T-helper 2 cell (primary cell): ENCODE data around the gene MFSD2A.
"Not testable (repeated sequence)": the region's sequence is repeated elsewhere in the genome, so short reads cannot be mapped to it uniquely, and the experiment has no call there.

ENCODE experiments used
- DNase-seq, 5 experiments: peaks; one replicate each; pipeline versions ENCODE4 v3.0.0 to v3.0.0-alpha.2; 2012 to 2022

Gene MFSD2A

DNA sequence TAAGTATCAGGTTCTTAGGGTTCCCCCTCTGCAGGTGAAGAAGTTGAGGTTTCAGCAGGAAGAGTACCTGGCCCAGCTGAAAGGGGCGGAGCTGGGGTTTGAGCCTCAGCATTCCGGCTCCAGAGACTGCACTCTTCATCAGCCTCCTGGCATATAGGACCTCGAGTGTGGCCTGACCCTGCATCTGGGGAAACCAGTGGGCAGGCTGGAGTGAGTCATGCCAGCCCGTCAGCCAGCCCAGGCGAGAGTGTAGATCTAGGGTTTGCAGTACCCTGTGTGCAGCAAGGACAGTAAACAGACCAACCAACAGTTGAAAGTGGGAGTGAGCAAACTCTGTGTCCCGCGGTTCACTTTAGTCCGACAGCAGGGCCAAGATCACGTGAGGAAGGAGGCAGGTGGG, 14.1 kb downstream of the MFSD2A start:
- no peak for DNase-seq

DNA sequence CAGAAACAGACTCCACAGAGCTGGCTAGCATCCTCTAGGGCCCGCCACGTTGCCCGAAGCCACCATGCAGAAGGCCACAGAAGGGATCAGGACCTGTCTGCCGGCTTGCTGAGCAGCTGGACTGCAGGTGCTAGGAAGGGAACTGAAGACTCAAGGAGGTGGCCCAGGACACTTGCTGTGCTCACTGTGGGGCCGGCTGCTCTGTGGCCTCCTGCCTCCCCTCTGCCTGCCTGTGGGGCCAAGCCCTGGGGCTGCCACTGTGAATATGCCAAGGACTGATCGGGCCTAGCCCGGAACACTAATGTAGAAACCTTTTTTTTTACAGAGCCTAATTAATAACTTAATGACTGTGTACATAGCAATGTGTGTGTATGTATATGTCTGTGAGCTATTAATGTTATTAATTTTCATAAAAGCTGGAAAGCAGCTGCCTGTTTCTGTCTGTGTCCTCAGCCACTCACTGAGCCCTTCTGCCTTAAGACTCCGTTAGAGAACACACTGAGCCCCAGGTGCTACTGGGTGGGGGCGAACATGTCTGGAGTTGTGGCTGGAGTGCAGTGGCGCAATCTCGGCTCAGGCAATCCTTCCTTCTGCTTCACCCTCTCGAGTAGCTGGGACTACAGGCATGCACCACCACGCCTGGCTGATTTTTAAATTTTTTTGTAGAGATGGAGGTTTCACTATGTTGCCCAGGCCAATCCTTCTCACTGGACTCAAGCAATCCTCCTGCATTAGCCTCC, 14.8 kb downstream of the MFSD2A start:
- DNase-seq: no peak

DNA sequence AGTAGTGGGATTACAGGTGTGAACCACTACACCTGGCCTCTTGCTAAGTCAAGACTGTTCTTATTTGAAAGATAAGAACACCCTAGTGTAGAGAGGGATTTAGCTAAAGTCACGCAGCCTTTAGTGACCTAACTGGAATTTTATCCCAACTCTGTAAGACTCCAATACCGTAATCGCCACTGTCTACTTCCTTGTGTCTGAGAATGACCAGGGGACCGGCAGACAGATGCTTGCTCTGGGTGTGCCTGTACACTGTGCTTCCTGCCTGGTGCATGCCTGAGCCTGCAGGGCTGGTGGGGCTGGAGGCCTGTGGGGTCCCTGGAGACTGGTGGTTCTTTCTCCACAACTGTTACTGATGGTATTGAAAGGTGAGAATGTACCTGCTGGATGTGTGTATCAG, 15.3 kb downstream of the MFSD2A start:
- DNase-seq: no peak

DNA sequence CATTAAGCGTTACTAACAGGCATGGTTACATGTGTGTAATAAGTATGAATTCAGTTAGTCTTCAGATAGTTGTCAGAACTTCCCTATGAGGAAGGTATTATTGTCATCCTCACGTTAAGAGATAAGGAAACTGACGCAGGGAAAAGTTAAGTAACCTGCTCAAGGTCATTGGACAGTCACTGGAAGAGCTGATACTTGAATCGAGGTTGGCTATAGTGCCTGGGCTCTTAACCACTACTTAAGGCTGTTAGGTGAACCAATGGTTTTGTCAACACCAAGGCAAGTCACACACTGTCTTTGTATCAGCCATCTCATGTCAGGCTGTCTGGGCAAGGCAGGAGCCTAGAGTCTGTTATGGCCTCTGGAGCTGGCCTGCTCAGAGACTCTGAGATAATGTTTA, 16.2 kb downstream of the MFSD2A start:
- DNase-seq: no peak

DNA sequence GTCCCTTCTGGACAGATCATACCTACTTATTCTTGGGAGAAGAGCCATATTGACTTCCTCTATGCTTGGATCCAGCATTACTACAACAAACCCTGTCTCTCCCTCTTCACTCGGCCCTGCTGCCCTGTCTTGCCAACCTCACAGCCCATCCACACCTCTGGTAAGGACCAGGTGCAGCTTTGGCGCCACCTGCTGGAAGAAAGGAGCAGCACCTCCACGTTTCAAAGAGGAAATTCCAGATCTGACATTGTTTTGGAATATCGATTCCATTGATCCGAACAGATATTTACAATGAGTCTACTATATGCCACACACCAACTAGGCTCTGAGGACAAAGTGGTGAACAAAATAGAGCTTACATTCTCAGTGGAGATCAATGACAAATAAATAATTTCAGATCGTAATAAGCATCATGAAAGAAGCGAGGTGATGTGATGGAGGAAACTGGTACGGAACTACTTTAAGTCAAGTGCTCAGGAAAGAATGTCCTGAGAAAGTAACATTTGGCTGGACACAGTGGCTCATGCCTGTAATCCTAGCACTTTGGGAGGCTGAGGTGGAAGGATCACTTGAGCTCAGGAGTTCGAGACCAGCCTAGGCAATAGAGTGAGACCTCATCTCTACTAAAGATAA, 18.7 kb downstream of the MFSD2A start:
- DNase-seq: peak; percentile 48 to 66 (median 63)

DNA sequence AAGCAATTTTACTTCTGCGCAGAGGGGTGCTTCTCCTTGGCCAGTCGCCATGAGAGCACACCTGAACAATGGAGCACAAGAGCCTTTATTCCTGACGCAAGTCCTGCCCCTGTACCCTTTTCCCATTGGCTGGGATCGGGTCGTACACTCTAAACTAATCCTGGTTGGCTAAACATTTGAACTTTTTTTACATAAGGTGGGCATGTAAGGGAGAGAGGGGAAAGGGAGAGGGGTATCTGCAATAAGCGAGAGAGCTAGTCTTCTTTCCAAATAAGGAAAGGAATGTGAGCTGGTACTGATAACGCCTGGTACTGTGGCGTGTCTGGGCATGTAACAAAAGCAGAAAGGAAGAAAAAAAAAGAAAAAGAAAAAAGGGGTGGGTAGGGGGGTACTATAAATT, 21.8 kb downstream of the MFSD2A start:
- no peak for DNase-seq

DNA sequence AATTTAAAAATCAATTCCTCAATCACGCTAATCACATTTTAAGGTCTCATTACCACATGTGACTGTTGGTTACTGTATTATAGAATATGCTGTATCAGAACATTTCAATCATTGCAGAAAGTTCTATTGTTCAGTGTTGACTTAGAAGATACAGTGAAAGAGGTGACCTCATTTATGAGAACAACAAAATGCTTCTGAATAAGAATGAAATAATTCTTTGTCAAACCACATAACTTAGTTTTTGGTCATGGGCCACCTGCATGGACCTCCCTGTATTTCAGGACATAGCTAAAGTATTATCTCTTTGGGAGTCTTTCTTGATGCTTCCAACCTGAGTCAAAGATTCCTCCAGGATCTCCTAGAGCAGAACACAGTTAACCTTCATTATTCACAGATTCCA, 22.3 kb downstream of the MFSD2A start:
- no peak for DNase-seq

DNA sequence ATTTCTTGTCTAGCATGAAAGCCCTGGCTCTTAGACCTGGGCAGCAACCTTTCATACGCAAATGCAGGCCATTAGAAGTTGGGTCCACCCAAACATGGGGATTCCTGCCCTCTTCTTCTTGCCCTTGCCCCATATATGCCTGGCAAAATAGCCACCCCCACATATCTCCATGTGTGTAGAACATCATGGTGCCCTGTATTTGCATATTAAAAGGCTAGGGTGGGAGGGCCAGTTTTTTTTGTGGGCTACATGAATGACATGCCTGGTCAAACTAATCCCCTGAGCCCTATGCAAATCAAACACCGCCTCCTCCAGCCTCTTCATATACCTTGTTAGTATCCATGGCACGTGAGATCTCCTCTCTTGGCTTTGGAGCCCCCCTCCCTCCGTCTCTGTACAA, 24.7 kb downstream of the MFSD2A start:
- no peak for DNase-seq

DNA sequence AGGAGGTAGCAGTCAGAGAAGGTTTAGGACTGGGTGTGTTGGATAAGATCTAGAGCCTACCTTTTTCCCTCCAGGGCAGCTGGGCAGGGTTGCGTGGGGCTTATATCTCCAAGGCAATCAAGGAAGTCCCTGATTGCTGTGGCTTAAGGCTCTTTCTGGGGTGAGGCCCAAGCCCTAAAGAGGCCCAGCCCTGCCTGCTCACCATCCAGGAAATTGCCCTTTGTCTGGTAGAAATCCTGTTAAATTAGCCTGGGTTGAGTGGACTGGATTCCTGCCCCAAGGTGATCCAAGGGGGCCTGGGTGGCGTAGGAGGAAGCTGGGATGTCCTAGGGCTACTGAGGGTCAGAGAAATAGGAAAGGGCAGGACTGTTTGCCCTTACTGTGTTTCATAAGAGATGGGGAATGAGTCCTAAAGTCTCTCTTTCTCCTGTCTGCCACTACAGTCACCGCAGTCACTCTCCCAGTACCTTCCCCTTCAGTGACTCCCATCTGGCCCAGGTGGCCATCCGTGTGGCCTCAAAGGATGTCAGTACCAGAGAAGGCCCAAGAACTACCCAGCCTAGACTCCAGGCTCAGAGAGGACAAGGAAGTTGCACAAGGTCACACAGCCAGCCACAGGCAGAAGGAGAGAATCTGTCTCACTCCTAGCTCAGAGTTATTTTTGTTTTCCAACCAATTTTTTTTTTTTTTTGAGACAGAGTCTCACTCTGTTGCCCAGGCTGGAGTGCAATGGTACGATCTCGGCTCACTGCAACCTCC, 25.8 kb downstream of the MFSD2A start:
- DNase-seq: no peak

DNA sequence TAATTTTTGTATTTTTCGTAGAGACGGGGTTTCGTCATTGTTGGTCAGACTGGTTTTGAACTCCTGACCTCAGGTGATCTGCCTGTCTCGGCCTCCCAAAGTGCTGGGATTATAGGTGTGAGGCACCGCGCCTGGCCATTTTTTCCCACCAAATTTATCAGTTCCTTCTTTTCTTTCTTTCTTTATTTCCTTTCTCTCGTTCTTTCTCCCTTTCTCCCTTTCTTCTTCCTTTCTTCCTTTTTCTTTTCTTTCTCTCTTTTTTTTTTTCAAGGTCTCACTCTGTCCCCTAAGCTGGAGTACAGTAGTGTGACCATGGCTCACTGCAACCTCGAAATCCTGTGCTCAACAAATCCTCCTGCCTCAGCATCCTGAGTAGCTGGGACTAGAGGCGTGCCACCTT, 26.4 kb downstream of the MFSD2A start:
- no peak for DNase-seq

DNA sequence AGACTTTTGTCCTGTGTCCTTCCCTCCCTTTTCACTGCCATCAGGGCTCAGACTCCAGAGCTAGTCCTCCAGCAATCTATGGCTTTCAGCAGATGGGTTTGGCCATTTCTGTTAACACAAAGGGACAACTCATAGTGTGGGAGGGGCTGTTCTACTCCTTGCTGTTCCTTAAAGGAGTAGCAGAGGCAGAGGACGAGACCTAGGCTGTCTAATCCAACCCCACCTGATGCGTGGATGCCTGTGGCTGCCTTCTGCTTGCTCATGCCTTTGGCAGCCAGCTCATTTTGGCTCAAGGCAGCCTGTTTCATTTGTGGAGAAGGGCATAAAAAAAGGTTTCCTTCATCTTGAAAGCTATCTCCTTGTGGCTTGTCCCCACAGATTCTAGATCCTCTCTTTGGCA, 27.0 kb downstream of the MFSD2A start:
- DNase-seq: no peak

DNA sequence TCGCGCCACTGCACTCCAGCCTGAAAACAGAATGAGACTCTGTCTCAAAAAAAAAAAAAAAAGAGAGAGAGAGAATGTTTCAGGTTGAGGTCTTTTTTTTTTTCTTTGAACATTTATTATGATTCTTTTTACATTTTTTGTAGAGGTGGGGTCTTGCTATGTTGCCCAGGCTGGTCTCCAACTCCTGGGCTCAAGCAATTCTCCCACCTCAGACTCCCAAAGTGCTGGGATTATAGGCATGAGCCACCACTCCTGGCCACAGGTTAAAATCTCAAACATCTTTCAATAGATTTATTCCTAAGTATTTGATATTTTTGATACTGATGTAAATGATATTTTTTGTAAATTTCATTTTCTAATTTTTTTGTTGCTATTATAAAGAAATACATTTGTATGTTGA, 29.5 kb downstream of the MFSD2A start:
- not testable (repeated sequence) for DNase-seq

DNA sequence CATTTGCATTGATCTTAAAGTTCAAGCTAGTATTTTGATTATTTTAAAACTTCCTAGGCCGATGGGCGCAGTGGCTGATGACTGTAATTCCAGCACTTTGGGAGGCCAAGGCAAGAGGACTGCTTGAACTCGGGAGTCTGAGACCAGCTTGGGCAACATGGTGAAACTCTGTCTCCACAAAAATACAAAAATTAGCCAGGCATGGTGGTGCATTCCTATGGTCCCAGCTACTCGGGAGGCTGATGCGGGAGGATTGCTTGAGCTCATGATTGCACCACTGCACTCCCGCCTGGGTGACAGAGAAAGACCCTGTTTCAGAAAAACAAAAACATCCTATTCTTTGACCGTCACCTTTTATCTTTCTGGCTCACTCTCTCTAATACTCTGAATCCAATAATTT, 30.0 kb downstream of the MFSD2A start:
- no peak for DNase-seq

DNA sequence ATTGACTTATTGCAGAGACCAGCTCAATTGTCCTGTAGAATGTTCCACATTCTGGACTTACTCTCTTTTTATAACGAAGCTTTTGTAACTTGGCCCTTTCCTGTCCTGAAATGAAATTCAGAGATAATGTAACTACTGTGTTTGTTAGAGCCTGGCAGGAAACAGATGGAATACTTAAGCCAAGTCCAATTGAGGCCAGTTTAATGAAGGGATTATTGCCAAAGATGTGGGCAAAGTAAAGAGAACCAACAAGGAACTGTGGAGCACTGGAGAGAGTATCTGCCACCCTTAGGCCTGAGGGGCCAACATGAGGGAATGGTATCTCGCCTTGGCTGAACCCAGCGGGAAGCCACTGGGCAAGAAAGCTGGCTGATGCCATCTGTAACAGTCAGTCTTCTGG, 32.9 kb downstream of the MFSD2A start:
- DNase-seq: no peak

DNA sequence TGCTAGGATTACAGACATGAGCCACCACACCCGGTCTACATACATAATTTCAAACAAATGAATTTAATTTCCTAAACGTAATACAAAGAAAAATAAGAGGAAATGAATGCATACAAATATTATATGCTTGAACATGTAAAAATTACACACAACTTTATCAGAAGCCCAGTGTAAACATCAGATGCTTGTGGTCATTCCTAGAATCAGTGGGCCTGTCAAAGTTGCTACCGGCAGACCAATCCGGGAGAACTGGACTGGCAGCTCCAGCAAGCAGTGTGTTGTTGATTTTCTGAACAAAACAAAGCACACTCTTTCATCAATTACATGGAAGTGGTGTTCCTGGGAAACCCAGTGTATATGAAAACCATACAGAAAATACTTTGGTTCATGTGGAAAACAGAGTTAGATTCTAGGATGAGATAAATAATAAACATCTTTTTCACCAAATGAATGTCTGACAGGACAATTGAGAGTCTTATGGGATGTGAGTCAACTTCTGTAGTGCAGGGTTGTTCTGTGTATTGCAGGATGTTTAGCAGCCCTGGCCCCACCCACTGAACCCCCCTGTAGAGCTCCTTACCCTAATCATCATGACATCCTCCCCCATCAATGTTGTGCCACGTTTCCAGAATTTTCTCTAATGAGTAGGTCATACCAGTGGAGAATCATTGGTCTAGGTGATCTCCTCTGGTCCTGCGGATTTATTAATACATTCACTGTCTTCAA, 33.8 kb downstream of the MFSD2A start:
- DNase-seq: no peak

DNA sequence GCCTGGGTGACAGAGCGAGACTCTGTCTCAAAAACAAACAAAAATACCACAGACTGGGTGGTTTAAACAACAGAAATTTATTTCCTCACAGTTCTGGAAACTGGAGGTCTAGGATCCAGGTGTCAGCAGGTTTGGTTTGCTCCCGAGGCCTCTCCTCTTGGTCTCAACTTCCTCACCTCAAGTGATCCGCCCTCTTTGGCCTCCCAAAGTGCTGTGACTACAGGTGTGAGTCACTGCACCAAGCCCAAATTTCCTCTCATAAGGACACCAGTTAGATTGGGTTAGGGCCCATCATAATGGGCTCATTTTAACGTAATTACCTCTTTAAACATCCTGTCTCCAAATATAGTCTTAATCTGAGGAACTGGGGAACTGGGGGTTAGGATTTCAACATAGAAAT, 35.5 kb downstream of the MFSD2A start:
- DNase-seq: no peak

DNA sequence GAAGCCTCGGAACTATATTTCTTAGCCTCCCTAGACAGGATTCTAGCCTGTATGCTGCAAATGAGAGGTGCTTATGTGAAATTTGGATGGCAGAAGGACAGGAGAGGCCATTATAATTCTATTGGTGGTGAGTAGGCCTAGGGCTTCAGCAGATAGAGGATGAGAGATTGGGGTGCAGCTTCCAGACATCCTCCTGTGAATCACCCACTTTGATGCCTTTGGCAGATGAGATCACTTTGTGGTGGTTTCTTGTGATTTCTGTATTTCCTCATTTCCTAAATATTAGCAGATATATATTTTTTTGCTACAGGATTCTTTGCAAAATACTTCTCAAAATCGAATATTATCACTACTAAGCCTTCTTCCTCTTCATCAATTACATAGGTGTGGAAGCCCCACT, 37.3 kb downstream of the MFSD2A start:
- DNase-seq: no peak

DNA sequence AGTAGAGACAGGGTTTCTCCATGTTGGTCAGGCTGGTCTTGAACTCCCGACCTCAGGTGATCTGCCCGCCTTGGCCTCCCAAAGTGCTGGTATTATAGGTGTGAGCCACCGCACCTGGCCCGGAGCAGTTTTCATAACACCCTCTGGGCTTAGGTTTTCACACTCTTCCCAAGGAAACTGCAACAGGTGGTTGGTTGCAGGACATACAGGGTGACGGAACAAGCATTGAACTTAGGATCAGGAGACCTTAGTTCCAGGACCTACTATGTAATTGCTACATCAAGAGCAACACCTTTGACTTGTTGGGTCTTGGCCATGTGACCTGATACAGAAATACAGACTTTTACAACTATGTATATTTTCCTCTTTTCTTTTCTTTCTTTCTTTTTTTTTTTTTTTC, 37.9 kb downstream of the MFSD2A start:
- DNase-seq: no peak

DNA sequence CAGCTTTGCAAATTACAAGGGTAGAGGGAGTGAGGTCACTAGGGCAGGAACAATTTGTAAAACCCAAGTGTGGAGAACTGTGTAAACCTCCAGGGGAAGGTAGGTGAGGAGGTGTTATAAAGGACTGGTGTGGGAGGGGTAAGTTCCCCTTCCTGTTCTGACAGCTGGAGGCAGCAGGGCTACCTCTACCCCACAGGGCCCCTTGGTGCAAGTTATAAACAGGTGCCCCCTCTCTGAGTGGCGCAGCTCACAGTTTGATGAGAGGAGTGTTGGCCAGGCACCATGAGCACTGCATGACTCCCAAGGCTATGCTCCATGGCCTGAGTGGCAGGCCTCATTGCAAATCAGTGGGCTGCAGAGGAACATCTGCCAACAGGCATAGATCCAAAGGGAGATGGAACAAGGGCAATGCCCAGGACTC, 41.0 kb downstream of the MFSD2A start:
- peak in 2 of 5 experiments; percentile 9 to 48 for DNase-seq

DNA sequence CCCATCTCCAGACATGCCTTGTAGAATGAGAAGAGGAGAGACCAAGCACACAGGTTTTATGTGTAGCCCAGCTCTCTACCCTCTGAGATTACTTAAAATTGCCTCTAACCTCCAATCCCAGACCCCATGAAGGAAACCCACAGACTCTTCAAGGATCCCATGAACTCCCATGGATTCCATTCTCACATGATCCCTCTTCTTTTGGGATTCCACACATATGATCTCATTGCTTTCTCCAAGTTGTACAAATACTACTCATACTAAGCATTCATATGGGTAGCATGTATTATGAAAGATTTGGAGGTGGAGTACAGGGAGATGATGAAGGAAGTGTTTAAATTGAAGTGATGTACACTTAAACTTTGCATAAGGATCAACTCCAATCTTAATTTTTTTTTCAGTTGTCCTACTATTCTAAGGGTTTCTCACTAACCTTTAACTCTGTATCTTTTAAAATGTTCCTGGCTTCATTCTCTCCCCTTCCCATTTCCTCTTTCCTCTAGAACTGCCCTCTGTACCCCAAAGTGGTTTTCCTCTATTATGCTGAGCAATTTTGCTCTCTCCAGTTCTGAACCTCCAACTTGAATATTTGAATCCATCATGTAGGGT, 41.6 kb downstream of the MFSD2A start:
- DNase-seq: no peak

DNA sequence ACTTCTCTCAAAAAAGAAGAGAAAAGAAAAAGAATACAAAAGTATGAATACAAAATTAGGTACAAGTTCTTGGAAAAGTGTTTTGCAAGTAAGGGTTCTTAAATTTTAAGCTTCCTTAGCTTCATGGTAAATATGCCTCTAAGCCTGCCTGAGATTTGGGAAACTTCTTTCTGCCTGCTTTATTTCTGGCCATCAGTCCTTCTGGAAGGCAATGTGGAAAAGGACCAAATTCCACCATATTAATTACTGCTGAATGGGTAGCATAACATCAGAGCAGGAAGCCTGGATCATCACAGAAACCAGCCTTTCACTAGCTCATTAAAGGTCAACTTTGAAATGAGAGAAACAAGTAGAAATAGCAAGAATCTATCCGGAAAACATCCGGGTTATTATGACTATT, 46.5 kb downstream of the MFSD2A start:
- no peak for DNase-seq

DNA sequence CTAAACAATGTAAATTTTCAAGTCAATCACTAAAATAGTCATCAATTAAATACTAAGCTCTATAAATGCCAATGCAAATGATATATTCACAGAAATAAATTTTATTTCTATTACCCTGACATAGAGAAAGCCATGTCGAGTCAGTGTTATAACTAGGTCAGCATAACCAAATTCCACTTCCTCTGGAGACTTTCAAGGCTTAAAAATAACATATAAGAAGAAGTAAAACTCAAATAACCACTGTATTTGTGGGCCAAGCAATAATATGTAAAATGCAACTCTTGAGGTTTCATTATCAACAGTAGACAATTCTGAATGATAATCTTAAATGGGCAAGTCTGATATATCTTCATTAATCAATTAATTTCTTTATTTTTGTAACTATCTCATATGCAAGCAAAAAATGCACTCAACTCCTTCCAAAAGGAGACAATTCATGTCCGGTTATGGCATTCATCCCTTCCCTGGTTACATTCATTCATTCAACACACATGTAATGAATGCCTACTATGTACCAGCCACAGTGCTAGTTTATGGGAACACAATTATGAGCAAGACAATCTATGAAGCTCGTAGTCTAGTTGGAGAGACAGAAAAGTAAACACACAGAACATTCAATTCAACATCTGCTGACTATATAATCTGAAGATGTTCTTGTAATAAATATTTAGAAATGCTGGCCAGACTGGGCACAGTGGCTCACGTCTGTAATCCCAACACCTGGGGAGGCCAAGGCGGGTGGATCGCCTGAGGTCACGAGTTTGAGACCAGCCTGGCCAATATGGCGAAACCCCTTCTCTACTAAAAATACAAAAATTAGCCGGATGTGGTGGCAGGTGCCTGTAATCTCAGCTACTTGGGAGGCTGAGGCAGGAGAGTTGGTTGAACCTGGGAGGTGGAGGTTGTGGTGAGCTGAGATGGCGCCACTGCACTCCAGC, 48.5 kb downstream of the MFSD2A start:
- no peak for DNase-seq
